CD4-positive, alpha-beta T cell treated with Interferon gamma for 1 hour (primary cell): ENCODE data around the gene KDR.

Source experiments
- DNase-seq: peaks from one replicate; pipeline ENCODE4 v3.0.0-alpha.2; 2020

The KDR gene

DNA sequence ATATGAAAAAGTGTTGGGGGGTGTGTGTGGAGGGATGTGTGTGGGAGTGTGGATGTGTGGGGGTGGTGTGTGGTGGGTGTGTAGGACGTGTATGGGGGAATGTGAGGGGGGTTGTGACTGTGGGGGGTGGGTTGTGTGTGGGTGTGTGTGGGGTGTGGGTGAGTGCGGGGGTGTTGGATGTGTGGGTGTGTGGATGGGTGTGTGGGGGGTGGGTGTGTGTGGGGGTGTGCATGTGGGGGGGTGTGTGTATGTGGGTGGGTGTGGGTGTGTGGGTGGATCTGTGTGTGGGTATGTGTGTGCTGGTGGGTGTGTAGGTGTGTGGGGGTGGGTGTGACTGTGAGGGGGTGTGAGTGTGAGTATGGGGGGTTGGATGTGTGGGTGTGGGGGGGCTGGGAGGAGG is 47.8 kb downstream of the KDR start:
- no peak for DNase-seq

DNA sequence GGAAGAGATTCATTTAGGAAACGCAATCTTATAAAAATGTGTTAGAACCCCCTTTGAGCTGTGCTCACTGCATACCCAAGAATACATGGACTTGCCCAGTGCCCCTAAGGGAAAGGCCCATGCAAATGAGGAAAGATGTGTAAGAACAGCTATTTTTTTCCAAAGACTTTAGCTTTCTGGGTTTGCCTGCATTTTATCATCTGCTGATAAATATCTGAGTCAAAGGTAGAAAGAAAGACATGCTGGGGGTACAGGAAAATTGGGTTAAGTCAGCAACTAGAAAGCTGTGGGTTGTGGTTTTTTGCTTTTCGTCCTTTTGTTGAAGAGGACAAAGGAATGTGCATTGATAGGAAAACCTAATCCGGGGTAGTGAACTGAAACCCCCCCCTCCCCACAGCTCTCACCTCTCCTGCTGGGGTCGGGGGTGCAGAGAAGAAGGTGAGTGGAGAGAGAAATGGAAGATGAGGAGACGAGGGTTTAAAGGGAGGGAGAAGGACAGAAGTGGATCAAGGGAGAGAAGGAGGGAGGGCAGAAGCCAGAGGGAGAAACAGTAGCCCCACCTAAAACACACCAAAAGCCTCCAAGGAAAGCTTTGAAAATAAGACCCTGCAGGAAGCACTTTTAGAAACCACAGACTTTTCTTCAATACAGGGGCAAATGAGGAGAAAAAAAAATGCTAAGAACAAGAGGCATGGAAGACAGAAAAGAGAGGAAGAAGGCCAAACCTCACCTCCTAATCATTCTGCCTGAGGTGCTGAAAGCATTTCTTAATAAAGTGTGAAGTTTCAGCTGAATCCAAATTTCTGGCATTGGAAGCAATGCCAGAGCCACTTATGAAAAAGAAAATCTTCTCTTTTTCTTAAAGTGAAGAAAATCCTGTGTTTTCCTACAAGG is 49.3 kb downstream of the KDR start:
- DNase-seq: no peak

DNA sequence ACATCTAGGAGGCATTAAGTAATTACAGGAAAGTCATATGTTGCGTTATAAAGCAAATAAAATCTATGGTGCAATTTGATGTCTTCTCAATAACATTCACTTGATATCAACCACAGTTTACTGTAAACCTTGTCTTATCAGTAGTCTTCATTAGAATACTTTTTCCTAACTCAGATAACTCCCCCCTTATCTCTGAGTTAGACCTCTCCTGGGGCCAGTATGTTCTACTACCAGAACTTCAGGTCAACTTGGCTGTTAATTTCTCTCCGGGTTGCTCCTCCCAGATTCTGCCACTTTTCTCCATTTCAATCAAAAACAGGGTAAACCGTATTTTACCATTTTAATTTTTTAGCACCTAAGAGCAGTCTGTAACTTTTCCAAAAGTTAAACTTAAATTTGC is 50.0 kb downstream of the KDR start:
- DNase-seq: no peak

DNA sequence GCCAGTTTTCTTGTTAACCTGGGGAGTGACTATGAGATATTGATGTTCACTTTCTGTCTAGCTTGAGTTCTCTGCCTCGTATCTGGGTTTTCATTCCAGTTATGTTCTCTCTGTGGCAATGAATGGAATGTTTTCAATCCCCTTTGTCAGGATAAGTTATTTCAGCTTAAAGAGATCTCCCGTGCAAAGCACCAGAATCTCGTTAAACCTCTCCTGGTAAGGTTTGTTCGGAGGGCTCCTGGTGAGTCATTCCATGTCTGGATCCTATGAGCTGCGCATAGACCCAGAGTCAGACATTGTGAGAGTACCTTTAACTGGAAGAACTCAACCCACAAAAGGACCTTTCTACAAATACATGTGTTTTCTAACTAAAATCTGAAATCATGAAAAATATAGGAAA is 51.0 kb downstream of the KDR start:
- no peak for DNase-seq

DNA sequence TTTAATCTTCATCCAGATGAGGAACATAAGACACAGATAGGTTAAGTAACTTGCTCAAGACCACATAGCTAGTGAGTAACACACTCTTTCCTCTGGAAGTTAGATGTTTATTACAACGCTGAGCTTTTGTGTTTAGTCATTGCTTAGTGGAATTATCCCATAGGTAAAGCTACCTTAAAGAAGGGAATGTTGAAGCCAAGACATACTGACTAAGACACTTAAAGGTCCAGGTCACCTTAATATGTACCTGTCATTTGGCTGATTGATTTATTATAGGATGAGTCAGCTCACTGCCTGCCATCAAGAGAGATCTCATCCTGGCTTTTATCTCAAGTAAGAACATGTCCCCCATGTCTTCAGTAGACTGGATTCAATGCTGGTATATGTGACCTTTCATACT is 53.4 kb downstream of the KDR start:
- DNase-seq: no peak

DNA sequence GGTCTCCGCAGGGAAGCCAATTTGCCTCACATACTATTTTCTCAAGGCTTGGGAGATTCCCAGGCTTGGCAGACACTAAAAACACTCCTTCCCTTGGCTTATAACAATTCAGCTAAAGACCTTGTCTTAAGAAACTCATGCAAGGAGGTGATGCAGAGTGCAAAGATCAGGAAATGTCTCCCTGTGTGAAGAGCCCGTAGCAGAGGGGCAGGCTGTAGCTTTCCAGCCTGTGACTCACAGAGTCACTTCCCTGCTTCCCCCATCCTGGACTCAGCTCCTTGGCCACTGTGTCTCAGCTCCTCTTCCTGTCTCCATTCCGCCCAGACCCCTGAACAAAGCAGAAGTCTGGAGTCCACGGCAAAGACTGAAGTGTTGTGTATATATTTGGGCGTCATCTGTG is 56.1 kb downstream of the KDR start:
- no peak for DNase-seq

DNA sequence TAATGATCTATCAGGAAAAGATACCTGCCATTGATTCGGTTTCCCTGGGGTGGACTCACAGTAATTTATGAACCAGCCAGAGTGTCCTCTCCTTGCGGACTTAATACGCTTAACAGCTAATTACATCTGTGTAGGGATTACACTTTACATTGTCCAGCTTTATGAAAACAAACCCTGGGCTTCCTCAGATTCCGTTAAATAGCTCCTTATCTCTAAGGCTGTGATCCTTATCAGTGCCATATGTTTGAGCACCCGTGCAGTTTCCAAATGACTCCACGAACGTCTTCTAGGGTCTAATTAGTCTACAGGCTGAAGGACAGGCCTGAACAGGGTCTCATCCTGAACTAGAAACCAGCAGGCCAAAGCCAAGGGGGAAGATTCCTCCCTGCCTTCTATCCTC is 56.9 kb downstream of the KDR start:
- DNase-seq: no peak

DNA sequence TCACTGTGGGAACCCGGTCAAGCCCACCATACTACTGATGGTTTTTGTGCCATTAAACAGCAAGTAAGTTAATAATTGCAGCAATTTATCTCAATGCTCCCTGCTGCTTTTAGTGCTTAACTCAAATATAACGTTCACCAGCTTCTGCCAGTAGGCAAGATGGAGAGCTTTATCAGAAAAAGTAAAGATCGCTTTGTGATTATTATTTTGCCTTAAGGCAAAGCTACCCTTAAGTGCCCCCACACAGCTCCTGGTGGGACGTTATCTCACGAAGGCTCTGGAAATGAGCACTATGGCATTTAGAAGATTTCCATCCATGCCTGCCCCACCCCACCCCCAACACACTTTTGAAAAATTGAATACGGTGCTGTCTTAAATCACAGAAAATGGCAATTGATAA is 59.4 kb downstream of the KDR start:
- DNase-seq: no peak

DNA sequence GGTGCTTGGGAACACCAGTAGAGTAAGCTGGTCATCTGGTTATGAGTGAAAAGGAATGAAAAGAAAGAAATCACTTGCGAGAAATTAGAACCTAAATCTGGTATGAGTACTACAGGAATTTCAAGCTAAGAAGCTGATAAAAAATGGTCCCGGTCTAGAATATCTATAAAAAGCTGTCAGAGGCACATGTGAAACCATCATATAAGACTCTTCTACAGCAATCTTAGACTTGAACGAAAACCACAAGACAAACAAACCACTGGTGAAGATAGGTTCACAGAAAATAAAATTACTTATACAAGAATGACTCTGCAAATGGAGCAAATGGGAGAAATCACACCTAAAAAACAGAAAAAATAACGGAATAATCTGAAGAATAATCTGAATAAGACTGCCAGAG is 69.9 kb downstream of the KDR start:
- DNase-seq: no peak

DNA sequence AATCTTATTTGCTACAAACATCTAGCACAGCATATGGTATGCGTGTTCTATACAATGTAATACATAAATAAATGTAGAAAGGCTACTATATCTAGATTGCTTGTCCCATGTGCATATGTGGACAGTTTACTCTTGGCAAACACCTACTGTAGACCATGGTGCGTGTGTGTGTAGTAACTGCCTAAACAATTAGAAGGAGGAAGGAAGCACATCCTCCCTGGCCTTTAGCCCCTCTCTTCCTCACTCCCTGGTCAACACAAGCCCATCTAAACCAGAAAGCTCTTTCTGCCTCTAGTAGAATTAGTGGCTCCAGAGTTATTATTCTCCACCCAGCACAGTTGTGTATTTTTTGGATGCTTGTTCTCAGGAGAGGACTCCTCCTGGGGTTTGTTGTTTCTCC is 73.9 kb downstream of the KDR start:
- DNase-seq: no peak

DNA sequence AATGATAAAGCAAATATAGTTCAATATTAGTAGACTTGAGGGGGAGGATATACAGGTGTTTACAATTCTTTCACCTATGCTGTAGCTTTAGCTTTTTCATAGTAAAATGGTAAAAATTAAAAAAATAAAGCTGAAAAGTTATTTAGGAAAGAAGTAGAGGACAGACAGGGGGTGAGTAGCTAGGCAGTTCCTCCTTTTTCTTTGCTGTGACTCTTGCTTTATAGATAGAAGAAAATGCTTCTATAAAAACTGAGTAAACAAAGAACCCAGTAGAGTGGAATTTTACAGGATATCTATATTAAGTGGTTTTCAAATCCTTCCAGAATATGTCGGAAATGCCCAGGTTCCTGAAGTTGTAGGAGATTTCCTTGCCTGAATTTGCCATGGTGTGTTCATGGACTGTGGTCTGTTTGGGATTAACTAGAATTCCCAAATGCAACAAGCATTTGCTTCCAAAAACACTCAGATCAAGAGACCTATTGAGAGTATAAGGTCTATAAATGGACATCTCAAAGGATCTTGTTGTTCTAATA is 74.9 kb downstream of the KDR start:
- no peak for DNase-seq

DNA sequence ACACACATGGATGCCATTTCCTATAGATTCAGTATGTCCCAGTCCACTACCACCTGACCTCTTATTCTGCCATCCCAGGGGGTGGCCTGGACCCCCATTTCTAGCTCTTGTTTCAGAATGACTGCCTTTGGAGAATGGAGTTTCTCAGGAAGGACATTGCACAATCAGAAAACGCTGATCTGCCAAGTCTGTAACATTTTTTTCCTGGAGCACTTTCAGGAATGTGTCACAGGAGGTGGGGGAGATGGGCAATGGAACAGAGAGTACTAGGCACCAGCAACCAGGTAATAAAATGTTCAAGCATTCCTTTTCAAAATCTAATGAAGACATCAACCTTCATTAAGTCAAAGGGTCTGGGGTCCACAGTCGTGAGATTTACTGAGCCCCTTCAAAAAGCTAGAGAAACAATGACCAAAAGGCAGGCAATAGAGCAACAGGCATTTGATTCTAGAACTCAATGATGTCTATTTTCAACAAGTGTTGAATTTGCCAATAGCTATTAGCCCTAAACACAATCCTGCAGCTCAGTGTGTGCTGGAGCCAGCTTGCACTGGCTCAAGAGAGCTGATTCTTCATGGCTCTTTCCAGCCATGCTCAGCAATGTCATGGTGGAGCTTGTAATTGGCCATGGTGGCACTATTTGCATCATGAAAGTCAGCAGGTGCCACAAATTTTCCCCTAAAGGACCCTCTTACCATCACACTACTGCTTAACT is 87.1 kb downstream of the KDR start:
- DNase-seq: no peak

DNA sequence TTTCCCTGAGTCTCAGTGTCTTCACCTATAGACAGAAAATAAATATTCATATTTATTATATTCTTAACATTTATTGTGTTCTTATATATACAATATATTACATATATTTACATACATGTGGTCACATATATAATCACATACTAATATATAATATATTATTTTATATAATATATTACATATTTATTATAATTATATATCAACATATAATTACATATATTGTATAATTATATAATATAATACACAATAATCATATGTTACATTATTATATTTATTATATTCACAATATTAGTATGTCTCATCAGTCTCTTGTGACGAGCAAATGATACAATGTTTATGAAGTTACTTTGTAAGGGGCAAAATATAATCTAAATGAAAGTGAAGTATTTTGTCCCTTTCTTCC is 87.7 kb downstream of the KDR start:
- DNase-seq: no peak

DNA sequence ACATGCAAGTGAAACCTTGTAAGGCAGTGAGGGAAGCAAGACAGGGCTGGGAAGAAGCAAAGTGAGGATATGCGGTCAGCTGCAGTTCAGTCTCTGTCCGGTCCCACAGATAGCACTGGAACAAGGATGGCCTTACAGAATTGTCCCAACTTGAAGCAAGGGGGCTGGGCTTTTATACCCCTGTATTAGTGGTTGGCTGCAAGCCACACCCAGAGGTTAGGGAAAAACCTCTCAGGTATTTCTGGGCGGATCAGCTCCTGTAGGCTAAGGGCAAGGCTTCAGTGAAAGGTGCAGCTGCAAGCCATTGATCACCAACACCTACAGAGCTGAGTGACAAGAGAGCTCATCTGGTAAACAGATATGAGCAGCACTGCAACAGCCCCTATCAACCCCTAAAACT is 89.0 kb downstream of the KDR start:
- no peak for DNase-seq

DNA sequence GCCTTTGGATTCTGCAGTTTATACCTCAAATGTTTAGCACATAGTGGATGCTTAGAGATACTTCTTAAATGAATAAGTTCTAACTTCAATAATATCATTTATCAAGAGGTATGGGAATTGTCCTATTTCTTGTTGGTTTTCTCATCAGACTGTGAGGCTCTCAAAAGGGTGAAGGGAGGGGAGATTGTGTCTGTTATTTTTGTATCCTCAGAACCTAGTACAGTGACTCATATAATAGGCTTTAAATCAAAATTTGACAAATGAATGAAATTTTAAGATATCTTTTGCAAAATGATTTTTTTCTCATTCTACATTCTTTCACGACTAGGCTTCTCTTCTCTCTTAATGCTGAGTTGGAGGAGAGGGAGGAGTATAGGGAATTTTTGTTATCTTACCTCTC is 89.5 kb downstream of the KDR start:
- DNase-seq: no peak

DNA sequence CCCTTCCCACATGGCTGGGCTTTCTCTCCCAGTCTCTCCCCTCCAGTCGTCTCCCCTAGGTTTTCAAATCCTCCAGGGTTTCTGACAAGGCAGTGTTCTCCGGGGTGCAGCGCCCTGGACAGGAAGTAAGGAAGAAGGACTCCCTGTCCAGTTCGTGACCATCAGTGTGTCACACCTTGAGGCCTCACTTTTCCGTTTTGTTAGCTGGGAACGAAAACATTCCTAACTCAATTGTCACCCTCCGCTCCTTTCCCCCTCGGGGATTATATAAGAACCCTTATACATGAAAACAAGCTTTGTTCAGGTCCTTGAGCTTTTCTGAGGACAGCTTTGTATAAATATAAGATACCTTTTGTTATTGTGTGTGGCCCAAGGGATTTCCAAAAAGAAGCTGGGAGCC is 92.1 kb downstream of the KDR start:
- DNase-seq: no peak

DNA sequence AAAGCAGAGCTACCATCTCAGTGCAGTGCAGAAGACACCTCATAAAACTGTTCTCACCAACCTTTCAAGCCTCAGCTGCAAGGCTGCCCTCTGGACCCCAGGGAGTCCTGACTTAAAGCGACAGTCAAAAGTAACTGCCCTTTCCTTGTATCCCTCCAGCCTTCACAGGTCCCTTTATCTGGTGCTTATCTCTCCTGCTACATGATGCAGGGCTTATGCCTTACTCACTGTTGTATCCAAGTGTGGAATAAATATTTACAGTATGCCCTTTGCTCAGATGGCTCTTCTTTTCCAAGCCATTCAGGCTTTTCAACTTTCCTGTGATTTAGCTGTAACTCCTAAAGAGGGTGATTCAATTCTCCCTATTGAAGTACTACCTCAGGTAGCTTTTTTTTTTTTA is 92.6 kb downstream of the KDR start:
- DNase-seq: no peak

DNA sequence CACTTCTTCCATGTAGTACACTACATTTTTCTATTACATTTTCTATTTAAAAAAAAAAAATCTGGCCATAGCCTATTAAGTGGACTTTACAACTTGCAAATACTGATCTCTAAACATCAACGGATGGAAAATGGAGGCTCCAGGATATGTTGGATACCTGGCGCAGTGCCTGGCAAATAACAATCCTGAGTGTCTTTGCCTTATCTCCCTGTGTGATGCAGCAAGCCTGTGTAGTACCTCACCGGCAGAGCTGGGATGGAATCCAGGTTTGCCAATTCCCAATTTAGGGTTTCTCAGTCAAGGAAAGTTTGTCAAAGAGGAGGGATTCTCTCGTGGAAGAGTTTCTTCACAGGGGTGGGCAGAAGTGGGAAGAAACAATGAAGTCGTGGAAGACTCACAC is 93.2 kb downstream of the KDR start:
- no peak for DNase-seq

DNA sequence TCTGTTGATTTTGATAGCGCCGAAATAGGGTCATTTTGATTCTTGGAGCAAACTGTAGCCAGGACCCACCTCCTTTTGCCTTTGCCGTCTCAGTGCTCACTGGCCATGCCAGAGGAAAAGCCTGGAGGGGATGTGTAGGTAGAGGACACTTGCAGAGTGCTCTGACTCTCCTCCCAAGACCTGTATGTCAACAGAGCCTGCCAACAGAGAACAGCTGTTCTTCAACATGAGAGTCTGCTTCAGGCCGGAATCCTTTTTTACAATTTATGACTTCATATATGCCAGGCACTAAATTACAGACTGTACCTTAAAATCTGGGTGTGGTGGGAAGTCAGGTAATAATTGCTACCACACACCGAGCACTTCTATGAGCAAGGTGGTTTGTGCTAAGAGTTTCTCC is 94.2 kb downstream of the KDR start:
- no peak for DNase-seq

DNA sequence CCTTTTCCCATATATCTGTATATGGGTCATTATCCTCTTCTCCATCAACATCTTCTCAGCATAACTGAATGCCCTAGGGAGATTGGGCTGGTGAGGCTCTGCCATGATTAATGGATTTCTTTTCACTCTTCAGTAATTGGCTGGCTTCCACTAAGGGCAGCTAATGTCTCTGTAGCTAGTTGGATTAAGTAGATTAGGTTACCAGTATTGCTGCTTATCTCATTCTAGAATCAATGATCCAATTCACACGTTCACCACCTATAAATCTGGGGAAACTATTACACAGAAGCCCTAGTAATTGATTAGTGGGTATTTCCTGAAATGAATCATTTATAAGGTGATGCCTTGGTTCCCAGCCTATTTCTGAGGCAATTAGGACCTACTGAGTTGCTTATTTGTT is 94.8 kb downstream of the KDR start:
- DNase-seq: no peak

DNA sequence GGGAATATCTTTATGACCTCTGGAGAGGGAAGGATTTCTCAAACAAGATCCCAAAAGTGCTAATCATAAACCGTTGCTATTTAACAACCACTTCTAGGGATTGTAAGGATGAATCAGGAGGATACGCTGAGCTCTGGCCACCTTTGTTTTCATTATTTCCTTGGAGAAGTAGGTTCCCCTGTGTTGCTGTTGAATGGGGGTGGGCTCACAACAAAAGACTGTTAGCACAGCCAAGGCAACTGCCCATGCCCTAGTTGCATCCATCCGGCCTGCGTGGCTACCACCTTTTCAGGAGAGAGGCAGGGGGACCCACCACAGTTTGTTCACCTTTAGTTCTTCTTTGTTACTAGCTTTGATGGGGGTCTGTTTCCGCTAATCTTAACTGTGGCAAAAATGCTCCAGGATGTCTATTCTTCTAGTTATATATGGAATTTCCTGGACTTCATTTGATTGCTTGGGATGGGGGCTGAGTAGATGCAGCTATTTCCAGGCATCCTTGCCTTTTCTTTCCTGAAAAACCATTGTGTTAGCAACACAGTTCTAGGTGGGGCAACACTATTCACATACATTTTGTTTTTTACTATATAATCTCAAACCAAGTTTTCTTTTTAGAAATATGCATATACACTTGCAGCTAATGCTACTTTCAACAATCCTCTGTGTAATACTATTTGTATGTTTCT is 95.4 kb downstream of the KDR start:
- no peak for DNase-seq

DNA sequence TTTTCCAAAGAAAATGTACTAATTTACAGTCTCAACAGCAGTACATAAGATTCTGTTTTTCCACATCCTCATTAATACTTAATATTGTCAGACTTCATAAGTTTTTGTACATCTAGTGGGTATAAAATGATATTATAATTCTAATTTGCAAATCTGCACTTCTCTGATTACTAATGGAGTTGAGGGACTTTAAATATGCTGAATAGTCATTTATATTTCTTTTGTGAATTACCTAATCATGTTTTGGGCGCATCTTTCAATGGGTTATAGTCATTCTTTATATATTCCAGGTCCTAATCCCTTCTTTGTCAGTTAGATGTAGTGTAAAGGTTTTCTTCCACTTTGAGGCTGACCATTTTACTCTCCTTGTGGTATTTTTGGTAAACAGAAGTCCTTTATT is 96.1 kb downstream of the KDR start:
- no peak for DNase-seq
